SK-MEL-5 (cell line): Measurements from ENCODE around the gene PTPRG. TPM values are rescaled to one million over a fixed set of nuclear protein-coding genes. Genes with fewer than 3 reads are reported as not detected.

Experiments
- DNase-seq: peaks from one replicate; pipeline ENCODE4 v3.0.0-alpha.2; 2016; ENCODE audit warnings: low read depth, low spot score
- in situ Hi-C: cut with HindIII; loops from 2 replicates; pipeline ENCODE4 v1.10.0; 2016; ENCODE audit warnings: low sequenced_read_pairs, high pct_unique_total_duplicates, low pct_unique_long_range_greater_than_20kb
- small RNA-seq, 2 experiments: library from RNA; depleted of rRNA; stranded (forward); fragments of <200 nt; gene quantifications; one replicate each; pipeline ENCODE3, GENCODE V24; 2014
- total RNA-seq: library from RNA; depleted of rRNA; stranded (reverse); fragments of >200 nt; shearing (Covaris generic); gene quantifications from 2 replicates; pipeline ENCODE4 v1.2.3, GENCODE V29; 2014

Gene PTPRG
- total RNA-seq, 1 experiment from 2014 or later = 35.3 TPM

- no peak for DNase-seq
- in situ Hi-C loops = no loop called here
These were observed 761.9 kb downstream of the PTPRG start for GRCh38 chr3:62323241-62323640.

GRCh38 chr3:62325896-62326295 is 764.5 kb downstream of the PTPRG start:
- no peak for DNase-seq
- in situ Hi-C loops = no loop called here

- DNase-seq = no peak
- in situ Hi-C loops = no loop called here
These were observed 768.6 kb downstream of the PTPRG start for GRCh38 chr3:62329971-62330370.

GRCh38 chr3:62332017-62332416 is 770.6 kb downstream of the PTPRG start:
- DNase-seq = no peak
- in situ Hi-C loops = no loop called here

- DNase-seq = peak; percentile 34
- in situ Hi-C loops = no loop called here
These were observed 771.5 kb downstream of the PTPRG start for GRCh38 chr3:62332835-62333244.

GRCh38 chr3:62335196-62335595 is 773.8 kb downstream of the PTPRG start:
- no peak for DNase-seq
- in situ Hi-C loops = no loop called here

- in situ Hi-C loops = no loop called here
- no peak for DNase-seq
These were observed 782.4 kb downstream of the PTPRG start for GRCh38 chr3:62343755-62344154.

Small RNA genes lying within 50 kb of the gene (small RNA-seq; reads per million reads assigned to genes)
- gene RF00019 = 0 reads per million in 2 experiments
- 0 reads per million in 2 experiments for gene RNU2-10P
